ENCODE measurements around the gene PM20D2. TPM values are rescaled to one million over a fixed set of nuclear protein-coding genes. Genes with fewer than 3 reads are reported as not detected.

PM20D2 gene
- total RNA-seq, 1 experiment from 2014 or later = 28.8 TPM

GRCh38 chr6:89146718-89147700, 1.2 kb downstream of the PM20D2 start:
- Histone ChIP-seq H2AFZ (peak overlapping the region; percentile 93), H3F3A (ENCODE audit: insufficient read depth, low read depth) (peaks cover 10% of the 10 kb centered on the region), H3K4me1 (replicated peaks; ENCODE audit: insufficient read depth) (peaks cover 31% of the 10 kb centered on the region; the same call in 1 of the 2 replicates), H3K9me2 (ENCODE audit: insufficient read depth) (no peaks in the 10 kb centered on the region), H3K79me2 (ENCODE audit: low read depth) (peaks cover 47% of the 10 kb centered on the region), H3K27me3 (ENCODE audit: insufficient read depth, low read depth) (no peaks in the 10 kb centered on the region), H3K36me3 (ENCODE audit: low read depth) (peaks cover 9% of the 10 kb centered on the region; the same call in 1 of the 2 replicates), H3K4me2 (peak overlapping the region; percentile 94), H3K4me3 (peak overlapping the region; percentile 80), H3K27ac (peak overlapping the region; percentile 85), H3K9me3 (ENCODE audit: insufficient read depth, low read depth) (no peaks in the 10 kb centered on the region), H4K20me1 (ENCODE audit: insufficient read depth) (no peaks in the 10 kb centered on the region)
- intact Hi-C loops (cut with micrococcal nuclease; ENCODE audit: unreplicated experiment) = loop anchor here (2.0 kb wide), 2 partner anchors 66 to 152 kb away; partner anchors contain the start of gene PNRC1
- CTCF ChIA-PET = interaction anchor here (0.6 kb wide), 1 partner anchor 8 kb away, joined by 4 read pairs; no protein-coding TSS in a partner anchor
- TF ChIP-seq EZH2 (IDR thresholded peaks at IDR 0.05; ENCODE audit: low read depth) (no peak), CTCF (conservative IDR thresholded peaks at IDR 0.05) (no peak)
- peak; percentile 45 to 79 for DNase-seq
- BruUV-seq (replicated peaks) = TSS peak; percentile 42
- POLR2A ChIA-PET (ENCODE audit: unreplicated experiment) = interaction anchor here (0.7 to 1.1 kb wide), 4 partner anchors 34 to 206 kb away, joined by 3 to 25 read pairs (median 5); partner anchors contain the start of genes PNRC1 and UBE2J1

- H2AFZ ChIP-seq = no peak overlapping the region
- no peaks in the 10 kb centered on the region for H3K9me3 ChIP-seq (ENCODE audit: insufficient read depth, low read depth)
- H3F3A ChIP-seq (ENCODE audit: insufficient read depth, low read depth) = peaks cover 10% of the 10 kb centered on the region
- H3K4me1 ChIP-seq (replicated peaks; ENCODE audit: insufficient read depth) = peaks cover 31% of the 10 kb centered on the region; the same call in 1 of the 2 replicates
- H3K4me3 ChIP-seq = peak overlapping the region; percentile 80; the same call in 1 of the 2 replicates
- ChIA-PET CTCF (interaction anchor here (0.6 kb wide), 1 partner anchor 161 kb away, joined by 7 read pairs; no protein-coding TSS in a partner anchor), POLR2A (ENCODE audit: unreplicated experiment) (no interaction called here)
- no peaks in the 10 kb centered on the region for H4K20me1 ChIP-seq (ENCODE audit: insufficient read depth)
- TF ChIP-seq EZH2 (IDR thresholded peaks at IDR 0.05; ENCODE audit: low read depth) = no peak
- no peak for TF ChIP-seq CTCF (conservative IDR thresholded peaks at IDR 0.05)
- peaks cover 52% of the 10 kb centered on the region for H3K79me2 ChIP-seq (ENCODE audit: low read depth)
- intact Hi-C loops (cut with micrococcal nuclease; ENCODE audit: unreplicated experiment) = no loop called here
- H3K9me2 ChIP-seq (ENCODE audit: insufficient read depth) = no peaks in the 10 kb centered on the region
- H3K36me3 ChIP-seq (ENCODE audit: low read depth) = peaks cover 13% of the 10 kb centered on the region
- H3K27ac ChIP-seq = peak overlapping the region; percentile 47; the same call in 1 of the 2 replicates
- no peaks in the 10 kb centered on the region for H3K27me3 ChIP-seq (ENCODE audit: insufficient read depth, low read depth)
- DNase-seq = peak; percentile 12 to 42
- BruUV-seq (replicated peaks) = no TSS peak
- peak overlapping the region; percentile 94 for H3K4me2 ChIP-seq
Measured at GRCh38 chr6:89148016-89148750, 2.3 kb downstream of the PM20D2 start.

- Histone ChIP-seq H3K27ac (no peak overlapping the region), H3F3A (ENCODE audit: insufficient read depth, low read depth) (no peaks in the 10 kb centered on the region), H2AFZ (no peak overlapping the region), H3K9me2 (ENCODE audit: insufficient read depth) (no peaks in the 10 kb centered on the region), H3K4me1 (replicated peaks; ENCODE audit: insufficient read depth) (peaks cover 2% of the 10 kb centered on the region; the same call in 1 of the 2 replicates), H3K79me2 (ENCODE audit: low read depth) (peaks cover 26% of the 10 kb centered on the region), H3K9me3 (ENCODE audit: insufficient read depth, low read depth) (no peaks in the 10 kb centered on the region), H4K20me1 (ENCODE audit: insufficient read depth) (no peaks in the 10 kb centered on the region), H3K36me3 (ENCODE audit: low read depth) (peaks cover 20% of the 10 kb centered on the region), H3K4me3 (no peak overlapping the region), H3K27me3 (ENCODE audit: insufficient read depth, low read depth) (no peaks in the 10 kb centered on the region), H3K4me2 (no peak overlapping the region)
- ChIA-PET CTCF (no interaction called here), POLR2A (ENCODE audit: unreplicated experiment) (interaction anchor here (0.6 kb wide), 1 partner anchor 1523 kb away, joined by 6 read pairs; no protein-coding TSS in a partner anchor)
- no peak for TF ChIP-seq CTCF (conservative IDR thresholded peaks at IDR 0.05)
- TF ChIP-seq EZH2 (IDR thresholded peaks at IDR 0.05; ENCODE audit: low read depth) = no peak
- no TSS peak for BruUV-seq (replicated peaks)
- DNase-seq = no peak
- intact Hi-C loops (cut with micrococcal nuclease; ENCODE audit: unreplicated experiment) = no loop called here
Measured at GRCh38 chr6:89154131-89154530, 8.3 kb downstream of the PM20D2 start.
